HG02938 (cell line): ENCODE measurements around the gene C6orf132.
"Not testable (repeated sequence)": the region's sequence is repeated elsewhere in the genome, so short reads cannot be mapped to it uniquely, and the experiment has no call there.

Experiments
- ATAC-seq: cut with Tn5 transposase; IDR thresholded peaks from one replicate; pipeline ENCODE4 v1.9.1; 2021; ENCODE audit warnings: mild to moderate bottlenecking, moderate library complexity; ENCODE audit not compliant: unreplicated experiment

C6orf132 gene

DNA sequence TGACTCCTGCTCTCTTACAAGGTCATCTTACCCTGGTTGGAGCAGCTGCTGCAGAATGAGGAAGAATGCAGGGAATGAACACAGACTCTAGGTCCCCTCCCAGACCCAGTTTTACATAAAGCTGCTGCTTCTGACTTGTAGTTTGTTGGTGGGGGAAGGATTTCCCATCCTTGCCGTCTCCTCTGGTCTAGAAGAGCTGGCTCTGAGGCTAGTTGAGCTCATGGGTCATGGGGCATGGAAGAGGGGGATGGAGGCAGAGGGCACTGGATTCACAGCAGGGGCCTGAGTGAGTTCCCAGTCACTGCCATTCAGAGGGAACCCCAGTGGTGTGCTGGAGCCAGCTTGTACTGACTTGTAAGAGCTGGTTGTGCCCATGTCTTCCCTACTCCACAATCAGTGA is 21.6 kb upstream of the C6orf132 start:
- ATAC-seq: no peak

DNA sequence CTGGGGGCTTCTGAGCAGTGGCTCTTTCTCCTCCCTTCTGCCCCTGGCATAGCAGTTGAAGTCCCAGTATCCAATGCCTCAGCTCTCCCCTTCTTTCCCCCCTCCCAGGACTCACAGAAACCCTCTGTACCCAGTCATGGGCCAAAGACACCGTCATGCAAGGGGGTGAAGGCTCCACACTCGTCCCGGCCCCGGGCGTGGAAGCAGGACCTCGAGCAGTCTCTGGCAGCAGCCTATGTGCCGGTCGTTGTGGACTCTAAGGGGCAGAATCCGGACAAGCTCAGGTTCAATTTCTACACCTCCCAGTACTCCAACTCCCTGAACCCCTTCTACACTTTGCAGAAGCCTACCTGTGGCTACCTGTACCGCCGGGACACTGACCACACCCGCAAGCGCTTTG is 20.4 kb upstream of the C6orf132 start:
- no peak for ATAC-seq

DNA sequence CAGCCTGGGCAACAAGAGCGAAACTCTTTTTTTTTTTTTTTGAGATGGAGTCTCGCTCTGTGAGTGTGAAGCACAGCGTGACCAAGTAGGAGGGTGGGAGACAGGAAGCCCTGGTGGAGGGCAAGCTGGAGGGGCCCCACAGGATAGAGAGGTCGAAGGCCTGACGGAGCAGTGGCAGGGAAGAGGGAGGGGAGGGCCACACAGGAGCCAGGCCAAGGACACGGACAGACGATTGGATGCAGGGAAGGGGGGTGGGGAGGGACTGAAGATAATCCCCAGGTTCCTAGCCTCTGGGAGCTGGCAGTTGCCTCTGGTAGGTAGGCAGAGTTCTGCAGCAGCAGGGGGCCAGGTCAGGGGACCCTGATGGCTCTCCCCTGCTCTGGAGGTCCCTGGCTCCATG is 20.0 kb upstream of the C6orf132 start:
- ATAC-seq: no peak

DNA sequence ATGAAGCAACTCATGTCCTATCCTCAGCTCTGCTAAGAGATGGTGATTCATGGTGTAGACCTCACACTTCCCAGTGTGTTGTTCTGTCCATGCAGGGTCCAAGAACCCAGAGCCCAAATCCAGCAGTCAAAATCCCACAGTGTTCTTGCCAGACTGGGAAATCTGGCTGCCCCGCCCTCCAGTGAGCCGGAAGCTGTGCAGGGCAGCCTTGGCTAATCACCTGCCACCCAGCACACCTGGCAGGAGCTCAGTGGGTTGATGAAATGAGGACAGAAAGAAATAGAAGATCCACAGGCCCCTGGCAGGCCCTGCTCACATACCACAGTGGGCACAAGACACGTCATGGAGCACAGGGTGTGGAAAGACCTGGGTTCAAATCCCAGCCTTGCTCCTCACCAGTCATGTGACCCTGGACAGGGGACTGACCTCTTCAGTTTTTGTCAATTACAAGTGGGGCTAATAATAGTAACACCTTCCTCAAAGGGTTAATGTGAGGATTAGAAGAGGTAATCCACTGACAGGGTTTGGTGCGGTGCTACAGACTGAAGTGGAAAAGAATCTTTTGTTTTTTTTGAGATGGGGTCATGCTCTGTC is 17.1 kb upstream of the C6orf132 start:
- ATAC-seq: no peak

DNA sequence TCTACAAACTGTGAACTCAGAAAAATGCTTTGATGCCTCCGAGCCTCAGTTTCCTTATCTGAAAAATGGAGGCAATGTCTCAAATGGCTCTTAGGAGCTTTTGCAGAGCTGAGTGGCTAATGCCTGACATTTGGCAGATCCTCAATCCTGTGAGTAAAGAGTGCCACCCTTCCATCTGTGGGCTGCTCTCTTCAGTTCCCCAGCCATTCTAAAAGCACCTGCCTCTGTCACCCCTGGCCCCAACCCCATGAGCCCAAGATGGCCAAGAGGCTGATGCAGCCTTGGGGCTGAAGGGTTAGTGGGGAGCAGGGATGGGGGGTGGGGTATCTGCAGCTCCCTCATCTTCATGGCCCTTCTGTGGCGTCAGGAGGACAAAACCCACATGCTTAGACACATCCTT is 16.2 kb upstream of the C6orf132 start:
- ATAC-seq: no peak

DNA sequence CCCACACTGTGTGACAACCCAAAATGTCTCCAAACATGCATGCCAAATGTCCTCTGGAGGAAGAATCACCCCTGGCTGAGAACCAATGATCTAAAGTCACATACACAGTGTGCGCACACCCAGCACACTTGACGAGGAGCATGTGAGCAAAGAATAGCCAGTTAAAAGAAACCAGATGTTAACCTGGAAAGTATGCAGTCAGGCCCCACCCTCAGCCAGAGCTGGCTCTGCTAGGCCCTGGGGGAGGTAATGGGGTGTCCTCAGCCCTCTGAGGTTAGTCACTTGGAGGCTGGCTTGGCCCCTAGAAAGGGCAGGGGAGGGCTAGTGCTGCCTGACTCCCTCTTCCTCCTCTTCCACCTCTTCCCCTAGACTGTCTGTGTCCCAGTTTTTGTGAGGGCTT is 15.6 kb upstream of the C6orf132 start:
- no peak for ATAC-seq

DNA sequence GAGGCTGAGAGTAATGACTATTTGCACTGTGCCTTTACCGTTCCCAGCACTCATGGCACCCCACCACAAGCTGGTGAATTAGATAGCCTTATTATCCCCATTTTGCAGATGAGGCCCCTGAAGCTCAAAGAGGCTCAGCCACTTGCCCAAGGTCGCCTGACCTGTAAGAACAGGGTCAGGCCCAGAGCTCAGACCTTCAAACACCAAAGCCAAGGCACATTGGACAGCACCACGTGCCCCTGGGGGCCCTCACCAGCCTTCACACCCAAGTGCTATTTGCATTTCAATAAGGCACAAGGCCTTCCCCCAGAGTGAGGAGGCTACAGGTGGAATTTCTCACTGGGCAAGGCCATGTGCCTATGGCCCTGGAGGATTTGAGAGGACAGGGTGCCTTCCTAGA is 14.2 kb upstream of the C6orf132 start:
- ATAC-seq: no peak

DNA sequence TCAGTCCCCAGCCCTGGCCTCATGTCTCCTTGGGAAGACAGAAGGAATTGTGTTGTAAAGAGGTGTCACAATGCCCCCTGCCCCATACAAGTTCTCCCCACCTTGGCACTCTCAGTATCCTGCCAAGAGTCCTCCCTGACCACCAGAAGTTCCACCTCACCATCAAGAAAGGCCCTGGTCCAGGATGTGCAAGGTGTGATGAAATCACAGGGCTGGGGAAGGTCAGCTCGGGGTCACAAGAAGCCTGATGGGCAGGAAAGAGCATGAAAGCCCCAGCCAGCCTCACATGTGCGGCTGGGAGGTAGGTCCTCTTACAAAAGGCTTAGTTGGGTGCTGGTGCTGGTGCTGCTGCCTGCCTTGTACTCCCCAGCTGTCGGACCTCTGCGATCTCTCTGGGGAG is 12.9 kb upstream of the C6orf132 start:
- ATAC-seq: no peak

DNA sequence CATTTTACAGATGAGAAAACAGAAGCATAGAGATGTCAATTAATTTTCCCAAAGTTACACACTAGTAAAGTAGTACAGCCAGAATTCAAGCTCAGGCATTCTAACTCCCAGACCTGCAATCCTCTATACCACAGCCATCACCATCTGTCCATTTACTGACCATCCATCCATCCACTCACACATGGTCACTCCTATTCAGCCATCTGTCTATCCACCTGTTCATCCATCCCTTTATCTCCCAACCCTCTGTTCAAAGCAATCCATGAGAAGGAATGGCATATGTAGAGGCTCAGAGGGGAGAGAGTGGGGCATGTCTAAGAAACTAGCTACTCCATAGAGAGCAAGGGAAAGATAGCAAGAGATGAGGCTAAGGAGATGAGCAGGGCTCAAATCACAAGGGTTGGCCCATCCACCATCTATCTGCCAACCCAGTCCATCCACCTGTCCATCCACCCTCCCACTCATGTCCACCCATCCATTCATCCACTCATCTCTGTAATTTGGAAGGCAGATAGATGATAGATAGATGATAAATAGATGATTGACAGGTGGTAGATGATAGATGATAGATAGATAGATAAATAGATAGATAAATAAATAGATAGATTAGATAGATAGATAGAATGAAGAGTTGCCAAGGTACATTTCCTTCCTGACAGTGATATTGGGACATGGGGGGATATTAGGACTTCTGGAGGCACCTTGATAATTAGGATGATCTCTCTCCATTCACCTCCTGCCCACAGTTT is 12.2 kb upstream of the C6orf132 start:
- no peak for ATAC-seq

DNA sequence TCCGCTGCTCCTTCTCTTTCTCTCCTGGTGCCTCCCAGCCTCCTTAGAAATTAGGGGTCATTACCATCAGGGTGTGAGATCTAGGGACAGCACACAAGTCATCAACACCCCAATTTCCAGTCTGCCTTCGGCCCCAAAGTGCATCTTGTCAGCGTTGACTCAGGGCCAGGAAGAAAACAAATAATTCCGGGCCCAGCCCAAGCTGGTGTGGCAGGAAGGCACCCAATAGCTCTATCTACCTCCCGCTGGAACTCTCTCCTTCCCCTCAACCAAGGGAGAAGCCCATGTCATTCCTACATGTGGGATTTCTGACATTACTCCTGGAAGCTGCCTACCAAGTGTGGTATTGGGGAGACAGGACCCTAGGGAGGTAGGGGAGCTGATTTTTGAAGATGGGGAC is 11.5 kb upstream of the C6orf132 start:
- ATAC-seq: no peak

DNA sequence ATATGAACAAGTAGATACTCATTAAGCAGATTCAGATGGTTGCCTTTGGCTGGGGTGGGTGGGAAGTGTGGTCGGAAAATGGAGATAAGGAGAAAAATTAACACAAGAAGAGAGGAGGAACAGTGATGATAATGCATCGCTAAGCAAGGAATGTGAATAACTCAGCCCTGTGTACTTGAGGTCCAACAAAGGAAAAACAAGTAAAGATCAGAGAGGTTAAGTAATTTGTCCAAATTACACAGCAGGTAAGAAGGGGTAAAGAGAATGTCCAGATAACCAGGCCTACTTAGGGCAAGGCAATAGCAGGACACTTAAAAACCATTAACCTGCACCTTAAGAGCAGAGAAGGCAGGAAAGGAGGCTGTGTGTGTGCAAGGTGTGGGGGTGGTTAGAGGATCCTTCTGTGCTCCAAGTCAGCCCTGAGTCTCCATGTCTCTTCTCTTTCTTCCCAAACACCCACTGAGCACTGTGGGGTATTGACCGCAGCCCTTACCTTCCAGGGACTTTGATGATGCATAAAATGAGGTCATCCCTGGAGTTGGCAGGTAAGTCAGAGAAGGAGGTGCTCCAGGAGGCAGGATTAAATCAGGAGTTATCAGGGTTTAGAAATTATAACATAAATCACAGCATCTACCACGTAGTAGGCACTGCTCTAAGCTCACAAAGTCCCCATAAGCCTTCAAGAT is 10.3 kb upstream of the C6orf132 start:
- not testable (repeated sequence) for ATAC-seq

DNA sequence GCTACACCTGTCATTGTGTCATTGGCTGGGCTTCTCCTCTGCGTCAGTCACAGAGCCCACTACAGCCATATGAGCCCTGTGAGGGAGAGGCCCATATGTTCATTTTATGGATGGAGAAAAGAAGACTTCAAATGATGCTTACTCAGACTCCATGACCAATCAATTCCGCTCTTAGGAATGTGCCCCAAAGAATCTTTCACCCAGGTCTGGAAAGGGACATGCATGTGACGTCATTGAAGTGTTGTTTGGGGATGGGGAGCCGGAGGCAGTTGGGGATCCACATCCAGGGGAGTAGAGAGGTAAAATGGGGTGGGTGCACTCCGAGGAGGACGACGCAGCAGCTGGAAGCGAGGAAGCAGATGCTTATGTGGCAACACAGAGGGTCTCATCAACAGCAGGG is 9.6 kb upstream of the C6orf132 start:
- no peak for ATAC-seq

DNA sequence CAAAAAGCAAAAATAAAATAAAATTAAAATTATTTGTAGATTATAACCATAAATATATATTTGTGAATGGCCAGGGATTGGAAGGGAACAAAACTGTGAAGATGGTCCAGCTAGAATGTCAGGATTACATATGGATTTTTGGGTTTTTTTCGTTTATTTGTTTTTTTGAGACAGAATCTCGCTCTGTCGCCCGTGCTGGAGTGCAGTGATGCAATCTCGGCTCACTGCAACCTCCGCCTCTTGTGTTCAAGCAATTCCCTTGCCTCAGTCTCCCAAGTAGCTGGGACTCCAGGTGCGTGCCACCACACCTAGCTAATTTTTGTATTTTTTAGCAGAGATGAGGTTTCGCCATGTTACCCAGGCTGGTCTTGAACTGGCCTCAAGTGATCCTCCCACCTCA is 7.8 kb upstream of the C6orf132 start:
- ATAC-seq: no peak

DNA sequence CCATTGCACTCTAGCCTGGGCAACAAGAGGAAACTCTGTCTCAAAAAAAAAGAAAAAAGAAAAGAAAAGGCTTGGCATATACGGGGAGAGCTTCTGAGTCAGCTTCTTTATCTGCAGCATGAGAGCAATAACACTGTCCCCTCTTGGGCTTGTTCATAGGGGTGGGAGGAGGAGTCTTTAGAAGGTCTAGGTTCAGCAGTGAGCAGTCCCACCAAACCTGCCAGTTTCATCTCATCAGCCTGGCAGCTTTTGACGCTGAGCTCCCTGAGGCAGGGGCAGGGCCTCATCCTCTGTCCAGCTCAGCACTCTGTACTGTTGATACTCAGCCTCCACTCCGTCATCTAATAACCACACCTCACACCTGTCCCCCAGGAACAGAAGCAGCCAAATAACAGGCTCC is 5.6 kb upstream of the C6orf132 start:
- ATAC-seq: no peak

DNA sequence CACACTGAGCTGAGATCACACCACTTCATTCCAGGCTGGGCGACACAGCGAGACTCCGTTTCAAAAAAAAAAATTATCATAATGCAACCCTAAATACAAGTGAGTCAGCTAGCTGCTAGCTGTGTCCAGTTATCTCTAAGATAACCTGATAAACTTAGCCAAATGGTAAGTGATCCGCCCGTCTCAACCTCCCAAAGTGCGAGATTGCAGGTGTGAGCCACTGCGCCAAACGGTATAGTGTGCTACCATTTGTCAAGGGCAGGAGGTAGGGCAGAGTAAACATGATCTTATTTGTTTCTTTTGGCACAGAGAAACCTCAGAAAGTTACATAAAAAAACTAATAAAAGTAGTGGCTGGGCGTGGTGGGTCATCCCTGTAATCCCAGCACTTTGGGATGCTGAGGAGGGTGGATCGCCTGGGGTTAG is 4.7 kb upstream of the C6orf132 start:
- ATAC-seq: no peak

DNA sequence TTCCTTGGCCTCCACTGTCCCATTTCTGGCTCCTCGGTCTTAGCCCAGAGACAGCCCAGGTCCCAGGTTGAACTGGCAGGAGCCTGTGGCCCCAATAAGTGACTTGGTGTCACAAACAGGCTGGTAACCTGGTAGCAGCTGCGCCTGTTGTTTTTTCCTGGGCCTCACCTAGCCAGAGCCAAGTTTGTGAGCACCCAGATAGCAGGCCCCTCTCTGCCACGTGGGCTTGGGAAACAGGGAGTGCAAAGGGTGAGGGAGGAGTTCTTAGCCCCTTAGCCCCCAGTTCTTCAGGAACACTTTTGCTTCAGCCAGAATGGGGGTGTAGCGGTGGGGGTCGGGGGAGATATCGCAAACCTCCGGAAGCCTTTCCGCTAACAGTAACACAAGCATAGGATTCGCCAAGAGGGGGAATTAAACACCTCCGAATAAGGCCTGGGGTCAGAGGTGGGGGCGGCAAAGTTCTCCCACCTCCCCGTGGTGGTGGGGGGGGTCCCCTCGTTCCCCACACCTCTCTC is 760 bp downstream of the C6orf132 start:
- ATAC-seq: no peak

DNA sequence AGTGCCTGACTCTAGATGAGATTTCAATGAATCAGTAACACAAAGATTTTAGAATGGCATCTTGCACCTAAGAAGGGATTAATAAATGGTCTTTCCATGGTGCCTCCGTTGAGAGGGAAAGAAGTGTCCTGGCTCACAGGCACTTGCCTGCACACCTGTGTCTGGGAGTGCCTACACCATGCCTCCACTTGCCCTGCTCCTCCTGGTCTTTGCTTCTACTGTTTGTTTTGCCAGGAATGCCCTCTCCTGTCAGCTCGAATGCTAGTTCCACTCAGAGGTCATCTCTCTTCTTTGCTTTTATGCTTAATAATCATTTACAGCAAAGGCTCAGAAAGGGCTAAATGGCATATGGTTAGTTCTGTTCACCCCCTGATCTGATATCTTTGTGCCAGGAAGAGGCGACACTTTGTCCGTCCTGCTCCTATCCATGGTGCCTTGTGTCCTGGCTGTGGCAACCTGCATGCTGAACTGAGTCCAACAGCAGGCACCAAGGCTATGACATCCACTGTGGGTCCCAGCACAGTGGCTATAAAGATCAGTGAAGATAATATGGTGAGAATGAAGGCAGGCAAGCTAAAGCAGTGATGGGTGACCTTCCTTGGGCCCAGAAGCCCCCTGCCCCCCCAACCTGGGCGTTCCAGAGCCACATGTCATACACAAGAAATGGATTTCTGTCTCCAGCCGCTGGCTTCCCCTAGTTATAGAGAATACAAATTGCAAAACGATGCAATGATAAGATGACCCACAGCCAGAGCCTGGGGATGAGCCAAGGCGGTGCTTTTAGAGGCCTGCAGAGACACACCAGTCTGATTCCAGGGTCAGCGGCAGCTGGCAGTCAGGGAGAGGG is 1.4 kb downstream of the C6orf132 start:
- no peak for ATAC-seq

DNA sequence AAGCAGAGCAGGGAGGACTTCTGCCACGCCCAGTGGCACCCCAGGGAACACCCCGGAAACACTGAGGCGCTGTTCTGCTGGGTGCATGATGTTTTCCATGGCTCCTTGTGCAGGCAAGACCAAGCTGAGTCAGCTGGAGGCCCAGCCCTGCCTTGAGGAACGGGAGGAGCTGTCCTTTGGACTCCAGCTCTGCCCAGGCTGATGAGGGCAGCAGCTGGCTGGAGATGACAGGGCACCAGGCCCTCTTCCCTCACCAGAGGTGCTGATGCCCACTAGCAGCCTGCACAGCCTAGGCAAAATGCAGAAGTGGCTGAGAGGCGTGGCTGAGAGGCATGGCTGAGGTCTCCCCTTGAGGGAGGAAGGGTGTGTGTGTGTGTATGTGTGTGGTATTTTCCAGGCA is 2.4 kb downstream of the C6orf132 start:
- ATAC-seq: no peak

DNA sequence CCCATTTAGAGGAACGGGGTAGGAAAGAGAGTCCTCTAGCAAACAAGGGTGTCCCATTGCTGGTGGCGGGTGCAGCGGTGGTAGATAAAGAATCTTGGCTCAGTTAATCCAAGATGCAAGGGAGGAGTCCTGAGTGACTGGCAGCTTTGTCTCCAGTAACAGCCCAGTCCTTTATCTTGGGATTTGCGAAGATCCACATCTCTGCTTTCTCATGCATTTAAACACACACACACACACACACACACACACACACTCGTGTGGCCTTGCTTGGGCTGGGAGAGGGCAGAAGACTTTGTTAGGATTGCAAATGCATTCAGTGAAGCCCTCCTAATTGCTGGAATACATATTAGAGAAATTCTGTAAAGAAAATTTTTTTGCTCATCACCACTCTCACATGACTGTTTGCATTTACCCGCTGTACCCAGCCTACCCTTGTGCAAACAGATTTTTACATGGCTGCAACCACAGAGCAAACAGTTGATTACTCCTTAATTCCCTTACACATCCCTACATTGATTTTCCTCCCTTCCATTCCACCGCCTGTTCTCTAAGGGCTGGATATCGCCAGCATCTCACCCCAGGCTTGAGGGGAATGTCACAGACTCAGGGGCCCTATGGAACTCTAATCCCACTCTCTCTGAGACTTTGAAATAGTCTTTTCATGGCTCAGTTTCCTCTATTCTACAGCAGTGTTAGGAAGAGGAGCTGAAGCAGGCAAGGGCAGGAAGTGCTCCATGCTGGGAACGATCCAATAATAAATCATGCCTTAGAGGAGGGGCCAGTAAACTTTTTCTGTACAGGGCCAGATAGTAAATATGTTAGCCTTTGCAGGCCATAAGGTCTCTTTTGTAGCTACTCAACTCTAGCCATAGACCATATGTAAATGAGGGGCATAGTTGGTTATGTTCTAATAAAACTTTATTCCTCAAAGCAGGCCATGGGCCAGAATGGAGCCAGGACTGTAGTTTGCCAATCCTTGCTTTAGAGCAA is 3.5 kb downstream of the C6orf132 start:
- ATAC-seq: no peak

DNA sequence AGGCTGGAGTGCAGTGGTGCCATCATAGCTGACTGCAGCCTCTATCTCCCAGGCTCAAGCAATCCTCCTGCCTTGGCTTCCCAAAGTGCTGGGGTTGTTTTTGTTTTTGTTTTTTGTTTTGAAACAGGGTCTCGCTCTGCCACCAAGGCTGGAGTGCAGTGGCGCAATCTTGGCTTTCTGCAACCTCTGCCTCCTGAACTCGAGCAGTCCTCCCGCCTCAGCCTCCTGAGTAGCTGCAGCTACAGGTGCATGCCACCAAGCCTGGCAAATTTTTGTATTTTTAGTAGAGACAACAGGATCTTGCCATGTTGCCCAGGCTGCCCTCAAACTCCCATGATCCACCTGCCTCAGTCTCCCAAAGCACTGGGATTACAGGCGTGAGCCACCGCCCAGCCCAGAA is 4.2 kb downstream of the C6orf132 start:
- no peak for ATAC-seq
